ENCODE data around the gene PTCH1.

Gene PTCH1

DNA sequence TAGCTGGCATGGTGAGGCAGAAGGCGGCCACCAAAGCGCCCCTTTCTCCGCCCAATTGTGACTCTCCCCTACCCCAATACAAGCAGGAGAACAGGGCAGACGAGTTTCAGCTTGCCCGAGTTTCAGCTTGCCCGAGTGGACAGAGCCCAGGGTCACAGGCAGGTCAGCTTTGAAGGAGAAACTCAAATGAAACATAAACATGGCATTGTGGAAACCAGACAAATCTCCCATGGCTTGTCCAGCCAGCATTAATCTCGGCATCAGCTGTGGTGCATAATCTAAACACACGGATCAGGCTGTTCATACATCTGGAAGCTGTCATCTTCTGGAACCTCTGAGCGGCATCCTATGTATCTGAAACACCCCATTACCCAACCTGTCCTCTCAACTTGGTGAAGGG, 16.9 kb downstream of the PTCH1 start:
- no peaks in the 10 kb centered on the region for H4K20me1 ChIP-seq (ENCODE audit: insufficient read depth, low read length)
- H3K27ac ChIP-seq (ENCODE audit: low read length) = no peak overlapping the region
- H2AFZ ChIP-seq (ENCODE audit: low read length) = no peak overlapping the region
- H3K79me2 ChIP-seq (ENCODE audit: low read length) = peaks cover 98% of the 10 kb centered on the region
- peaks cover 22% of the 10 kb centered on the region for H3F3A ChIP-seq (ENCODE audit: insufficient read depth, low read length)
- no peaks in the 10 kb centered on the region for H3K36me3 ChIP-seq (replicated peaks; ENCODE audit: insufficient read depth, low read length)
- no peak overlapping the region for H3K9ac ChIP-seq (ENCODE audit: low read length)
- DNase-seq = no peak
- no peak for TF ChIP-seq EZH2 (optimal IDR thresholded peaks at IDR 0.05; ENCODE audit: low read depth, low read length)
- peaks cover 46% of the 10 kb centered on the region for H3K4me1 ChIP-seq (ENCODE audit: low read length)
- H3K4me3 ChIP-seq (ENCODE audit: low read length) = no peak overlapping the region
- no peak overlapping the region for H3K4me2 ChIP-seq (ENCODE audit: low read depth, low read length)
- no peaks in the 10 kb centered on the region for H3K9me2 ChIP-seq (replicated peaks; ENCODE audit: insufficient read depth, low read length)
- H3K9me3 ChIP-seq (replicated peaks; ENCODE audit: insufficient read depth, low read length) = no peaks in the 10 kb centered on the region
- no peaks in the 10 kb centered on the region for H3K27me3 ChIP-seq (replicated peaks; ENCODE audit: insufficient read depth, low read length)

DNA sequence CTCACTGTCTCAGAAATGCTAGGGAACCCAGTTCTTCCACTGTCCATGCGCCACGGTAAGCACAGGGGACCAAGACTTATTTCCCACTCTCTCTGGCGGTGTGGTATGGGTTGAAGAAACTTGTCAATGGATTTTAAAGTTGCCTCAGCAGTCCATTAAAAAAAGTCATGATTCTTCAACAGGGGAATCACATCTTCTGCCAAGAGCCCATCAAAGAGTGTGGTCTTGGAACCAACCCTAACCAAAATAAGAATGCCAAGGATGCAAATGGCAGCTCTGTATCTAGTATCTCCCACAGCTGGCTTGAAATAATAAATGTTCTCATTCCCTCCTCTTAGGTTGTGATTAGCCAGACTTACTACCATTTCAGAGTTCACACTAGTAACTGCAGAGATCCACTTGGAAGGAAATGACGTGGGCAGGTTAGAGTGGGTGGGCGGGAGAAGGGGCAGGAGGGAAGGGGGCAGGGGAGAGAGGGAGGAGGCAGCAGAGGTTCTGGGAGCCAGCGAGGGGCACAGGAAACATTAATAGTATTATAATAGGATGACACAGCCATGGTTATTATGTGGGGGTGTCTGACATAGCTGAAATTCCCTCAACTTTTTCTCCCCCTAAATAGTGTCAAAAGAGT, 17.6 kb downstream of the PTCH1 start:
- no peak for DNase-seq

DNA sequence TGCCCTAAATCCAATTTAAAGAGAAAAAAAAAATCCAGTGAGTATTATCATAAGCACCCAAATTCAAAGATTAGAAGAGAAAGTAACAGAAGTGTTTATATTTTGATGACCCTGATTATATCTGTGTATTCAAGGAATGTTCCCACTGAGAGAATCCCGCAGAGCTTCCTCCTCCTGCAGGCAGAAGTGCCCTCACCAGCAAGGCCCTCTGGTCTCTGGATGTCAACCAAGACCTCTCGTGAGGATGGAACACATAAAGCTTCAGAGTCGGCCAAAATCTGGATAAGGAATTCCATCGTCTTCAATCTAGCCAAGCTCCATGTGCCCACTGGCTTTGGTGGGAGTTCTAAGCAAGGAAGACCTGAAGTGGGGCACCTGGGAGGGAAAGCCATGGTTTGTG, 18.1 kb downstream of the PTCH1 start:
- H3K79me2 ChIP-seq (ENCODE audit: low read length) = peaks cover 92% of the 10 kb centered on the region
- no peak overlapping the region for H3K27ac ChIP-seq (ENCODE audit: low read length)
- no peaks in the 10 kb centered on the region for H3K36me3 ChIP-seq (replicated peaks; ENCODE audit: insufficient read depth, low read length)

More for the DNA sequence above, 17.6 kb downstream of the PTCH1 start:
- no peaks in the 10 kb centered on the region for H4K20me1 ChIP-seq (ENCODE audit: insufficient read depth, low read length)
- H3K4me1 ChIP-seq (ENCODE audit: low read length) = peaks cover 47% of the 10 kb centered on the region
- no peak for TF ChIP-seq EZH2phosphoT487 (IDR thresholded peaks at IDR 0.05; ENCODE audit: low read length)
- no peak for TF ChIP-seq EZH2 (optimal IDR thresholded peaks at IDR 0.05; ENCODE audit: low read depth, low read length)
- peaks cover 92% of the 10 kb centered on the region for H3K79me2 ChIP-seq (ENCODE audit: low read length)
- no peak overlapping the region for H2AFZ ChIP-seq (ENCODE audit: low read length)
- H3K36me3 ChIP-seq (replicated peaks; ENCODE audit: insufficient read depth, low read length) = no peaks in the 10 kb centered on the region
- H3K4me2 ChIP-seq (ENCODE audit: low read depth, low read length) = no peak overlapping the region
- H3K9me3 ChIP-seq (replicated peaks; ENCODE audit: insufficient read depth, low read length) = no peaks in the 10 kb centered on the region
- no peak overlapping the region for H3K27ac ChIP-seq (ENCODE audit: low read length)
- H3K9me2 ChIP-seq (replicated peaks; ENCODE audit: insufficient read depth, low read length) = no peaks in the 10 kb centered on the region
- peaks cover 28% of the 10 kb centered on the region for H3F3A ChIP-seq (ENCODE audit: insufficient read depth, low read length)
- H3K27me3 ChIP-seq (replicated peaks; ENCODE audit: insufficient read depth, low read length) = no peaks in the 10 kb centered on the region
- no peak overlapping the region for H3K9ac ChIP-seq (ENCODE audit: low read length)
- H3K4me3 ChIP-seq (ENCODE audit: low read length) = no peak overlapping the region

DNA sequence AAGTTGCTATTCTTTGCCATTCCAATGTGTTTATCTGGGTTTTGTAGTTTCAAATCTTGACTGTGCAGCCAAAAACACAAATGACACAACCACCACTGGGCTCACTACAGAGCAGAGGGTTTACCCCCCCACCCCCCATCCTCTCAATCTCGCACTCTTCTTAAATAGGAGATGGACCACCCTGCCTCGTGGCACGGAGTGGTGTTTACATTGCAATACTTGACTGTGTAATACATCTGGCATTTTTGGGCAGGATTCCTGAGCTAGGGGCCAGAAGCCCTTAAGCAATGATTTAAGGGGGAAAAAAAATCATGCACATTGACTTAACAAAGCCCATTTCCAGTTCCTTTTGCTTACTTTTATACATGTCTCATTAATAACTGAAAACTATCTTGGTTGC, 19.0 kb downstream of the PTCH1 start:
- no peak for TF ChIP-seq EZH2 (optimal IDR thresholded peaks at IDR 0.05; ENCODE audit: low read depth, low read length)
- TF ChIP-seq EZH2phosphoT487 (IDR thresholded peaks at IDR 0.05; ENCODE audit: low read length) = no peak
- TF ChIP-seq, protein P1, sequence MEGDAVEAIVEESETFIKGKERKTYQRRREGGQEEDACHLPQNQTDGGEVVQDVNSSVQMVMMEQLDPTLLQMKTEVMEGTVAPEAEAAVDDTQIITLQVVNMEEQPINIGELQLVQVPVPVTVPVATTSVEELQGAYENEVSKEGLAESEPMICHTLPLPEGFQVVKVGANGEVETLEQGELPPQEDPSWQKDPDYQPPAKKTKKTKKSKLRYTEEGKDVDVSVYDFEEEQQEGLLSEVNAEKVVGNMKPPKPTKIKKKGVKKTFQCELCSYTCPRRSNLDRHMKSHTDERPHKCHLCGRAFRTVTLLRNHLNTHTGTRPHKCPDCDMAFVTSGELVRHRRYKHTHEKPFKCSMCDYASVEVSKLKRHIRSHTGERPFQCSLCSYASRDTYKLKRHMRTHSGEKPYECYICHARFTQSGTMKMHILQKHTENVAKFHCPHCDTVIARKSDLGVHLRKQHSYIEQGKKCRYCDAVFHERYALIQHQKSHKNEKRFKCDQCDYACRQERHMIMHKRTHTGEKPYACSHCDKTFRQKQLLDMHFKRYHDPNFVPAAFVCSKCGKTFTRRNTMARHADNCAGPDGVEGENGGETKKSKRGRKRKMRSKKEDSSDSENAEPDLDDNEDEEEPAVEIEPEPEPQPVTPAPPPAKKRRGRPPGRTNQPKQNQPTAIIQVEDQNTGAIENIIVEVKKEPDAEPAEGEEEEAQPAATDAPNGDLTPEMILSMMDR (IDR thresholded peaks at IDR 0.05; ENCODE audit: low read length) = no peak
- H3K9ac ChIP-seq (ENCODE audit: low read length) = no peak overlapping the region
- no peaks in the 10 kb centered on the region for H4K20me1 ChIP-seq (ENCODE audit: insufficient read depth, low read length)
- no peaks in the 10 kb centered on the region for H3K9me2 ChIP-seq (replicated peaks; ENCODE audit: insufficient read depth, low read length)
- H2AFZ ChIP-seq (ENCODE audit: low read length) = no peak overlapping the region
- H3K27ac ChIP-seq (ENCODE audit: low read length) = no peak overlapping the region
- no peak overlapping the region for H3K4me3 ChIP-seq (ENCODE audit: low read length)
- peaks cover 42% of the 10 kb centered on the region for H3K4me1 ChIP-seq (ENCODE audit: low read length)
- peaks cover 30% of the 10 kb centered on the region for H3F3A ChIP-seq (ENCODE audit: insufficient read depth, low read length)
- no peaks in the 10 kb centered on the region for H3K27me3 ChIP-seq (replicated peaks; ENCODE audit: insufficient read depth, low read length)
- H3K79me2 ChIP-seq (ENCODE audit: low read length) = peaks cover 92% of the 10 kb centered on the region
- H3K9me3 ChIP-seq (replicated peaks; ENCODE audit: insufficient read depth, low read length) = no peaks in the 10 kb centered on the region
- H3K4me2 ChIP-seq (ENCODE audit: low read depth, low read length) = no peak overlapping the region
- DNase-seq = no peak
- no peaks in the 10 kb centered on the region for H3K36me3 ChIP-seq (replicated peaks; ENCODE audit: insufficient read depth, low read length)

More for the DNA sequence above, 18.1 kb downstream of the PTCH1 start:
- no peaks in the 10 kb centered on the region for H3K9me2 ChIP-seq (replicated peaks; ENCODE audit: insufficient read depth, low read length)
- no peak overlapping the region for H3K4me2 ChIP-seq (ENCODE audit: low read depth, low read length)
- no peaks in the 10 kb centered on the region for H3K27me3 ChIP-seq (replicated peaks; ENCODE audit: insufficient read depth, low read length)
- TF ChIP-seq EZH2phosphoT487 (IDR thresholded peaks at IDR 0.05; ENCODE audit: low read length) = no peak
- TF ChIP-seq EZH2 (optimal IDR thresholded peaks at IDR 0.05; ENCODE audit: low read depth, low read length) = no peak
- TF ChIP-seq, protein P1 (IDR thresholded peaks at IDR 0.05; ENCODE audit: low read length) = no peak
- H2AFZ ChIP-seq (ENCODE audit: low read length) = no peak overlapping the region
- H4K20me1 ChIP-seq (ENCODE audit: insufficient read depth, low read length) = no peaks in the 10 kb centered on the region
- no peak for DNase-seq
- H3K4me1 ChIP-seq (ENCODE audit: low read length) = peaks cover 45% of the 10 kb centered on the region
- no peaks in the 10 kb centered on the region for H3K9me3 ChIP-seq (replicated peaks; ENCODE audit: insufficient read depth, low read length)
- H3F3A ChIP-seq (ENCODE audit: insufficient read depth, low read length) = peaks cover 30% of the 10 kb centered on the region
- no peak overlapping the region for H3K4me3 ChIP-seq (ENCODE audit: low read length)
- no peak overlapping the region for H3K9ac ChIP-seq (ENCODE audit: low read length)
